H54 (cell line): ENCODE data around the gene ENTPD5.
"Not testable (repeated sequence)": the region's sequence is repeated elsewhere in the genome, so short reads cannot be mapped to it uniquely, and the experiment has no call there.

Experiments
- DNase-seq: peaks from one replicate; pipeline ENCODE4 v3.0.0; 2011; ENCODE audit warnings: low spot score, mixed read lengths; ENCODE audit not compliant: insufficient read length
- FAIRE-seq: peaks from 3 replicates; lab custom pipeline; 2011; peaks lifted over from hg19 to GRCh38; lab: Jason Lieb, UNC
- POLR2A ChIP-seq: IDR thresholded peaks from 2 replicates; pipeline ENCODE4 v1.6.1; 2011; ENCODE audit warnings: low read depth, mild to moderate bottlenecking, low read length

Gene ENTPD5

DNA sequence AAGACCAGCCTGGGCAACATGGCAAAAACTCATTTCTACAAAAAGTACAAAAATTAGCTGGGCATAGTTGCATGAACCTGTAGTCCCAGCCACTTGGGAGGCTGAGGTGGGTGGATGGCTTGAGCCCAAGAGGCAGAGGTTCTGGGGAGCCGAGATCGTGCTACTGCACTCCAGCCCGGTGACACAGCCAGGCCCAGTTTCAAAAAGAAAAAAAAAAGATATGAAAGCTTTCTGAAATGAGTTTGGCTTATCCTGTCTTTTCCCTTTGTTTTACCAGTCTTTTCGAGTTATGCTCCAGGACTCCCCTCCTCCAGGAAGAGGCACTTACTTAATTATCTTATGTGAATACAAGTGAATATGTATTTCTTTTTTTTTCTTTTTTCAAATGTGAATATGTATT, 3.3 kb upstream of the ENTPD5 start:
- DNase-seq (no peak), FAIRE-seq (no peak)
- no peak for TF ChIP-seq POLR2A

DNA sequence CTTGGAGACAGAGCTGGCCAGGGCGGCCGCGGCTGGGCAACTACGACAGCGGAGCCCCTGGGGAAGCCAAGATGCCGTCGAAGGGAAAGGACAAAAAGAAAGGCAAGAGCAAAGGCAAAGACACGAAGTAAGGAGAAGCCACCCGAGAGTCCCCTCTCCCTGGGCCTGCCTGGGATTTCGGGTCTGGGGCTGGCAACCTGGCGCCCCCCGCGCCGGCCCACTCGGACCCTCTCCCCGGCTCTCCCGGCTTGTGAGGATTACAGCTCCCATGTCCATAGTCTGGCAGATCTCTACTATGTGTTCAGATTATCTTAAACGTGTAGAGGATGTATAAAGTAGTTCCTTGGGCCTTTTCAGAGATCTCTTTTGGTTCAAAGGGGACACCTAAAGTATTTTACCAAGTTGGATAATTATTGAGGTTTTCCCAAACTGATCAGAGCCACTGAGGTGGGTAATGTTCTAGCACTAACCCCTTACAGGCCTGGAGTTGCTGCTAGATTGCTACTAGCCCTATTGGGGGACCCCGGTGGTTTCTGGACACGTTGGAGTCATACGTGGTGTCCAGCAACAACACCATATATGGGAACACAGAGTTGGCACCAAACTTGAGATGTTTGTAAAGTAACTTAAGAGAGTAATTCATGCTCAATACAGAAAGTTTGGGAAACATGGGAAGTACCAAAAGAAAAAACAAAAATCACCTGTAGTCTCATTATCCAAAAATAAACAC, 485 bp upstream of the ENTPD5 start:
- DNase-seq (peak; percentile 6), FAIRE-seq (no peak)
- TF ChIP-seq POLR2A, result no peak

DNA sequence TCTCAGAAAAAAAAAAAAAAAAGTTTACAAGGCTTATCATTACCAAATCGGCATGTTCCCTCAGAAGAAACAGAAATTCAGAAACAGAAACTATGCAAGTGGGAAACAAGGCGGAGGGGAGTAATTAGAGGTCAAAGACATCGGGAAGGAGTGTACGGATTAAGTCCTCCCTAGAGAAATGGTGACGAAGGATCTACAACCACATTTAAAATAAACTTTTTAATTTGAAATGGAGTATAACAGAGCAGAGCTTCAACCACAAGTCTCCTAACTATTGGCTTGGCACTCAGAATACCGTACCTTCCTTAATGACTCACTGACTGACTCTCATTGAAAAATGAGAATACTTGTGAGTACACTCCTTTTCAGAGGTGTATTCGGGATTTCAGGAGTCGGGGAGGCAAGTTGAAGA, 908 bp downstream of the ENTPD5 start:
- DNase-seq, result peak; percentile 46
- FAIRE-seq, result peak; percentile 57
- no peak for TF ChIP-seq POLR2A

DNA sequence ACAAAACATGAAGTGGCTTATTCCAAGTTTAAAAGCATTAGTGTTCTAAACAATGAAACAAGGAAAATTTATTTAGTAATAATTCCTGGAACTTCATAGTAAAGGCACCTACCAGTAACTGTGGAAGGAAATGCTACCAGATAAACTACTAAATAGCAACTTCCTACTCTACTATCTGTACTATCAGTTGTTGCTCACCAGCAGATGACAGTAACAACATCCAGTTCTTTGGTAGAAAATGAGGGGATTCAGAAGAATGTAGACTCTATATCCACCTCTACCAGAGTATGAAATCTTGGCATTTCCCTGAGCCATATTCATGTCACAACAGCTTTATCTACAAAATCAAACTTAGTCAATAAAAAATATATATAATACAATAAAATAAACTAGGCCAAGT, 3.1 kb downstream of the ENTPD5 start:
- FAIRE-seq (no peak), DNase-seq (no peak)
- no peak for TF ChIP-seq POLR2A

DNA sequence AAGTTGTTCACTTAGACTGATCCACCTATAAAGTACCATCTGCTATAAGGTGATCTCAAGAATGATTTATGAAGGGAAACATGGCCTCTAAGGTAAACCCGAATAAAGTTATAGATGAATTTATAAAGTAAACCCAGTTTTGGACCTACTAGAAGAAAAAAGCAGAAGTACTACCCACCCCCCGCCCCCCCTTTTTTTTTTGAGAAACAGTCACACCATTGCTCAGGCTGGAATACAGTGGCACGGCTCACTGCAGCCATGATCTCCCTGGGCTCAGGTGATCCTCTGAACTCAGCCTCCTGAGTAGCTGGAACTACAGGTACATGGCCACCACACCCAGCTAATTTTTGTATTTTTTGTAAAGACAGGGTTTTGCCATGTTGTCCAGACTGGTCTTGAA, 3.9 kb downstream of the ENTPD5 start:
- DNase-seq, result no peak
- FAIRE-seq, result no peak

DNA sequence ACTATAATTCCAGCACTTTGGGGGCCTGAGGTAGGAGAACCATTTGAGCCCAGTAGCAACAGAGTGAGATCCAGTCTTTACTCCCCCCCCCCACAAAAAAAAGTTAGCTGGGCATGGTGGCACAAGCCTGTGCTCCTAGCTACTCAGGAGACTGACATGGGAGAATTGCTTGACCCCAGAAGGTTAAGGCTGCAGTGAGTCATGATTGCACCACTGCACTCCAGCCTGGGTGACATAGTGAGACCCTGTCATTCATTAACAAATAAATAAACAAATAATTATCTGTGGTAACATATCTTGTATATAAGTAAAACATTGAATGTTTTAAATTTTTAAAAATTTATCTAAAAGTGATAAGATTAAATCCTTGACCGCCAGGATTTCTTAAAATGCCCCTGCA, 4.8 kb downstream of the ENTPD5 start:
- FAIRE-seq, result no peak

More for the DNA sequence above, 3.9 kb downstream of the ENTPD5 start:
- TF ChIP-seq POLR2A, result no peak

DNA sequence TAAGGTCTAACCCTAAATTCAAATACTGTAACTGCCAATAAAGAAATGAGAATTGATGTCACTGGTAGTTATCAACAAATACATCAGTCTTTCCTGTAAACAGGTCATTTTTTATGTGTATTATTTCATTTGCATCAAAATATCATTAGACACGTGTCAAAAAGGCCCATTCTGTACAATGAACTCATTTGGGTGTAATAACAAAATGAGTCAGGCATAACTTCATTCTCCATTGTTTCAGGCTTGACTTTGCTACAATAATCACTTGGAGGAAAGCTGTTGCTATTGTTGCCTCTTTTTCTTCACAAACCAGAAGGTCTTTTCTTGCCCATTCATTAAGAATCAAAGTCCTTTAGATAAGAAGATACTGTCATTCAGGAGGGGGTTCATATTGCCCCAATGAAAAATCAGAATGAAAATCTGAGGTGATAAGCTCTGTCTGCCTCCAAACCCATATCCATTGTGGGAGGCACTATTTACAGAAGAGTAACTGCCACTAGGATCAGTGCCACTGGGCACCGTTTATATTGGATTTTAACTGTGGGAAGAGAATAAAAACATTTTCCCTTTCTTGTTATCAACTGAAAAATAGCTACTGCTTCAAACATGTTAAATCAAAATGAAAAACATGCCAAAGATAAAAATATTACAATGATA, 10.1 kb downstream of the ENTPD5 start:
- FAIRE-seq (no peak), DNase-seq (no peak)
- no peak for TF ChIP-seq POLR2A

More for the DNA sequence above, 4.8 kb downstream of the ENTPD5 start:
- no peak for DNase-seq
- TF ChIP-seq POLR2A, result no peak

DNA sequence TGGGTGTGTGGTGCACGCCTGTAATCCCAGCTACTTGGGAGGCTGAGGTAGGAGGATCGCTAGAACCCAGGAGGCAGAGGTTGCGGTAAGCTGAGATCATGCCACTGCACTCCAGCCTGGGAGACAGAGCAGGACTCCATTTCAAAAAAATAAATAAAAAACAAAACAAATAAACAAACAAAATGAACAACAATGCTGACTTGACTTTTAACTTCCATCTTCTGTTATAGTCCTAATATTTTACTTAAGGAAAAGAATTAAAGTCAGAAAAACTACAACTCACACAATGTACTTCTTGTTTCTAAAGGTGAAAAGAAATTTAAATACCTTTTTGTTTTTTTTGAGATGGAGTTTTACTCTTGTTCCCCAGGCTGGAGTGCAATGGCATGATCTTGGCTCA, 13.4 kb downstream of the ENTPD5 start:
- not testable (repeated sequence) for DNase-seq, FAIRE-seq

DNA sequence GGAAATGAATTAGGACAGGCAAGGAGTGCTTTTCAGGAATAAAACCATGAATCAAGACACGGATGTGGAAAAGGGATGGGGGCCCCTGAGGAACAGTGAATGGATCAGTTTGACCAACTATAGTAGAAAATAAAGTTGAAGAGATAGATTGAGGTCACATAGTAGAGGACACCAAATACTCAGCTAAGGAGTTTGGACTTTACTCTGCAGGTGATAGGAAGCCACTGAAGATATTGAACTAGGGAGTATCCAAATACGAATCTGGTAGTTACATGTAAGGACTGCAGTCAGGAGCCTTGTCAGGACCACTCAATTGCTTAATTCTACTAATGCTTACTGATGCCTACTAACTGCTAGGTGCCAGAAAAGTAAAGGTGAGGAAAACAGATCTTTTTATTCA, 20.4 kb downstream of the ENTPD5 start:
- FAIRE-seq (no peak), DNase-seq (no peak)
- no peak for TF ChIP-seq POLR2A

DNA sequence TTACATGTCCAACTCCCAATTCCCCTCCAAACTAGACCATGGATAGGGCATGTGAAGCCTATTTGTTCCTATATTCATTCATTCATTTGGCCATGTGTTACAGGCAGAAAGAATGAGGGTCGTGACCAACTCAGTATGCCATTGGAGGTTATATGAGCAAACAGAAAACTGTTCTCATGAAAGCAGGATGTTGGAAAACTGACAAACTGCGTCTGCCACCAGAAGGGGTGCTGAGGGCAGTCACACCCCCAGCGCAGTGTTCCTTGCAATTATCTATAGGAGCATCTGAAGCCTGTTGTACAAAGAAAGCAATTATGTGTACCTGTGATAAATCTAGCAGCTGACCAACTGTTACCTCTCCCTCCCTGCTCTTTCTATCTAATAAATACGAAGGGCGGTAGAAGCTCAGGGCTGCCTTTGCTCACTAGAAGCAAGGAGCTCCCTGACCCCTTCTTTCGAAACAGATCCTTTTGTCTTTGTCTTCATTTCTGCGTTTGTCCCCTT, 21.1 kb downstream of the ENTPD5 start:
- no peak for TF ChIP-seq POLR2A
- FAIRE-seq, result no peak
- no peak for DNase-seq

DNA sequence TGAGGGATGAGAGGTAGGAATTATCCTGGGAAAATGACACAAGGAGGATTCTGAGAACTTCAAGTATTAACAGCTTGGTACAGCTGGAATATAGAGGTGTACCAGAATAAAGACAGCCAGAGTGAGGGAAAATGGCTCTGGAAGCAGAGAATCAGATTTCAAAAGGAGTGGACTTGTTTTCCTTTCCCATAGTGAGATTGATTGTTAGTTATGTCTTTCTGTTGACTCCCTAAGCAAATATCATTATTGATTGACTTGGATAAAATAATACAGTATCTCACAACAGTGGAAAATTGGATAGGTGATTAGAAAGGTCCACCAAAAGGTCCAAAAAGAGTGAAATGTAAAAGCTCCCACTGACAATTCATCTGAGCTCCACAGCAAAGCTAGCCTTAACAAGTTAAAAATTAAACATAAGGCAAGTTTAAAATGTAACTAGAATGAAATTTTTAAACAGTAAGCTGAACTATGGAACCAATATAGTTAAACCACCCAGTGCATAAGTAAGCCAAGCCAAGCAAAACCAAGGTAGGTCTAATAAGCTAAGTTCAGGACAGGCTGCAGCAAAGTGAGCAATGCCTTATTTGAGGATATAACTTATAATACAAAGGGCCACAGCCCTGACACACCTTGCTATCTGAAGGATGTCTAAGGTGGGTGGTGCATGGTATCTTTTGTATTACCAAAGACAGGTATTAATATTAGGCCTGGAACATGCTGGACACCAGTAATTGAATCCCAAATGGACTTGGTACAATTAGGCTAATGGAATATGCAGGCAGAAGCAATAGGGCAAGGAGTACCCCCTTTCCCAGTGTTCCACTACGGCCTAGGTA, 21.8 kb downstream of the ENTPD5 start:
- TF ChIP-seq POLR2A, result no peak
- DNase-seq, result no peak
- no peak for FAIRE-seq

DNA sequence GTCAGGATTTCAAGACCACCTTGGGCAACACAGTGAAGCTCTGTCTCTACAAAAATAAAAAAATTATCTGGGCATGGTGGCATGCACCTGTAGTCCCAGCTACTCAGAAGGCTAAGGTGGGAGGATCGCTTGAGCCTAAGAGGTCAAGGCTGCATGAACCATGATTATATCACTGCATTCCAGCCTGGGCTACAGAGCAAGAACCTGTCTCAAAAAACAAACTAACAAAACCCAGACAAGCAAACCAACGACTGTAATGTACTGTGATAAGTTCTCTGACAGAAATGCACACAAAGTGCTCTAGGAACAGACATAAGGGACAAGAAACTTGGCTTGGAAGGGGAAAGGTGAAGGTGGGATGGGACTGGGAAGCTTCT, 22.4 kb downstream of the ENTPD5 start:
- no peak for FAIRE-seq
- no peak for TF ChIP-seq POLR2A
- DNase-seq, result no peak

DNA sequence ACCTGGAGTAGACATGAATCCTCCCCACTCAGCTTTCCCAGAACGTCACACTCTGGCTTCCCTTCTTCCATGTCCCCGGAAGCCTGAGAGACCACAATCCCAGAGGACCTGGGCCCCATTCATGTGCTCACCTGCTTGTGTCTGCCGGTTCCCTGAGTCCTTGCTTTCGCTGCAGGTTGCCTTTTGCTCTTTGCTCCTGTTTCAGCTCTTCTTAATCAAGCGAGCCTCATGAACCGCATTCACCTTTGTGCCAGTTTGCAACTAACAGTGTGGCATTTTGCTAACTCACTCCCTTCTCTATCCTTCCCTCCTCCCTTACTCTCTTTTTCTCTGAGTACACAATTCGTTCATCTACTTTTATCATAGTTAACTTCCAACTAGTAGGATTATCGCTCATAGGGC, 23.1 kb downstream of the ENTPD5 start:
- FAIRE-seq (no peak), DNase-seq (no peak)
- no peak for TF ChIP-seq POLR2A

DNA sequence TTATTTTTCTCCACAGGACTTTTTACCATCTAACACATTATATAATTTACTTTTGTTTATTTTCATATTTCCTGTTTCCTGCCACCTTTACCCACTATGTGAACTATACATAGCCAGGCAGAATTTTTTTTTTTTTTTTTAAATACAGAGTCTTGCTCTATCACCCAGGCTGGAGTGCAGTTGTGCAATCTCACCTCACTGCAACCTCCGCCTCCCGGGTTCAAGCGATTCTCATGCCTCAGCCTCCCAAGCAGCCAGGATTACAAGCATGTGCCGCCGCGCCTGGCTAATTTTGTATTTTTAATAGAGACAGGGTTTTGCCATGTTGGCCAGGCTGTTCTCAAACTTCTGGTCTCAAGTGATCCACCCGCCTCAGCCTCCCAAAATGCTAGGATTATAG, 24.2 kb downstream of the ENTPD5 start:
- DNase-seq, FAIRE-seq: not testable (repeated sequence)
